Stimulated activated CD8-positive, alpha-beta memory T cell treated with anti-CD3 and anti-CD28 coated beads, Interleukin-7, amount 100 ng/mL, for 4 hours (primary cell): ENCODE data around the gene MAPK8IP2.

Experiments
- DNase-seq, 2 donors: peaks; one replicate each; pipeline ENCODE4 v3.0.0-alpha.2; 2020; ENCODE audit warnings: low read depth in 2 of 2

The MAPK8IP2 gene

GRCh38 chr22:50600538-50600937, at the start of gene MAPK8IP2:
Gene MAPK8IP2 (plus strand): TSS chr22:50600793. CDS start chr22:50600819, 26 bp downstream.
- no peak for DNase-seq

- DNase-seq = no peak
These were observed 49.3 kb upstream of the MAPK8IP2 start for GRCh38 chr22:50551160-50551752.

DNA sequence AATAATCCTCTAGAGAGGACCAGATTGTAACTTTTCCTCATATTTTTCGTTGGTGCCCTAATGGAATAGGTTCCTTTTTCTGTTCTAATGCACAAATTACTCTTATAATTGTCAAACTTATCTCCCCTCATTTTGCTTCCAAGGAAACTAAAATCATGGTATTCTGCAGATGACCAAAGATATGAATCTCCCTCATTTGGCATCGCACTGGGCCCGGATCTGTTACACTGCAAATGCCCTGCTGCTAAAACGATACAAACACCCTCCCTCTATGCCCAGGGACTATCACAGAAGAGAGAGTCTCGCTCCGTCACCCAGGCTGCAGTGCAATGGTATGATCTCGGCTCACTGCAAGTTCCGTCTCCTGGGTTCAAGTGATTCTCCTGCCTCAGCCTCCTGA, 47.3 kb upstream of the MAPK8IP2 start:
- no peak for DNase-seq

- no peak for DNase-seq
These were observed 43.9 kb upstream of the MAPK8IP2 start for GRCh38 chr22:50556703-50557102.

- DNase-seq = no peak
These were observed 40.6 kb upstream of the MAPK8IP2 start for GRCh38 chr22:50560034-50560433.

DNA sequence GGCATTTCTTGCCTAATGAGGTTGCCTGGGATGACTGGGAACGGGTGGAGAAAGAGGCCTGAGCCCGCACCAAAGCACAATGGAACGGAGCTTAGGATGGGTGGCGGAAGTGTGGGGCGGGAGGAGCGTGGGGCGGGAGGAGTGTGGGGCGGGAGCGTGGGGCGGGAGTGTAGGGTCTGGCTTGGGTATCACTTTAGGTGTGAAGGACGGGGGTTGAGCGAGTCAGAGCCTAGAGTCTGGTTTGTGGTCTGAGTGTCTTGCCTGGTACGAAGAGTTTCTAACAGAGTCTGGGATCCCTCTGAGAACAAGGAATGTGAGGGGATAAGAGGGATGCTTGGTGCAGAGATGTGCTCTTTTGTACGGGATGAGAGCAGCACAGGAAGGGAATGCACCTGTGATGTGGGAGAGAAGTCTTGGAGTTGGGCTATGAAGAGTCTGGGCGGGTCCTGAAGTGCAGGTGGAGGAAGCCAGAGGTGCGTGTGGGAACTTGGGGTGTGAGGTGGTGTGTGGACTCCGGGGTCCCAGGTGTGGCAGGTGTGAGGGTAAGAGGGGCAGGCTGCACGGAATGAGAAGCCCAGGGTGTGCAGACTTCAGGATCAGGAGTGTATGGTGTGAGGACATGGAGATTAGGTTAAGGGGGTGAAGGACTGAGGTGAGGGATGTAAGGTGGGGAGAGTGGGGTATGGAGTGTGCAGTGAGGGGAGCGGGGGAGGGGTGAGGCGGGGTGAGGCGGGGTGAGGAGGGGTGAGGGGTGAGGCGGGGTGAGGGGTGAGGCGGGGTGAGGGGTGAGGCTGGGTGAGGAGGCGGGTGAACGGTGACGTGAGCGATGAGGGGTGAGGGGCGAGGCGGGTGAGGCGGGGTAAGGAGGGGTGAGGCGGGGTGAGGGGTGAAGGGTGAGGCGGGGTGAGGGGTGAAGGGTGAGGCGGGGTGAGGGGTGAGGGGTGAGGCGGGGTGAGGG, 38.9 kb upstream of the MAPK8IP2 start:
- DNase-seq = no peak

DNA sequence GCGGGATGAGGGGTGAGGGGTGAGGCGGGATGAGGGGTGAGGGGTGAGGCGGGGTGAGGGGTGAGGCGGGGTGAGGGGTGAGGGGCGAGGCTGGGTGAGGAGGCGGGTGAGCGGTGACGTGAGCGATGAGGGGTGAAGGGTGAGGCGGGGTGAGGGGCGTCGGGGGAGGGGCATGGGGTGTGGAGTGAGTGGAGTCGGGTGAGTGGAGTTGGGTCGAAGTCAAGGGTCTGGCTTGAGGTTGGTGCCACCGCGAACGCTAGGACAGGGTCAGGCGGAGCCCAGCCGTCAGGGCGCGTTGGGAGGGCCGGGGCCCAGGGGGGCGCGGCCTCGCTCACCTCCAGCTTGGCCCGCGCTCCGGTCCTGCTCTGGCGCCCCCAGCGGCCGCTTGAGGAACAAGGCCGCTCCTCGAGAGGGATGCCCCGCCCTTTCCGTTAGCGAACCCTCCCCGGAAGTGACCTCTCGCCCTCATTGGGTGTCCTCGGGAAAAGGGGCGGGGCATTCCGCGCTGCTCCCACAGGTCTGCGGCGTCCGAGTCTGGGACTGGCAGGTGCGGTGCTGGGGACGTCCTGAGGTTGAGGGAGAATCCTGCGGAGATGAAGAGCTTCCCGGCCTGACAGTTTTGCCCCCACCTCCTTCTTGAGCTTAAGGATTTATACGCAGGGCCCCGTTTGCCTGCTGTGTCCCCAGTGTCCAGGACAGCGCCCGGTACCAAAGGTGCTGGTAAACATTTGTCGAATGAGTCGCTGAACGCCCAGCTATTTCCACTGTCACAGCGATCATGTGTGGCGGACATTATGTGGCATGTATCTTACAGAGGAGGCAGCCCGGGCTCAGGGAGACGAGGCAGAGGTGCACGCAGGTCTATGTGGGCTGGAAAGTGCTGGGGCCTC, 37.8 kb upstream of the MAPK8IP2 start, which contains the start of gene SYCE3:
TSS of gene SYCE3 (minus strand) at position 397 of the 890 bp plus-strand sequence. CDS start 6,514 bp downstream, outside the sequence.
- DNase-seq = peak; percentile 92 to 93

GRCh38 chr22:50563413-50564160, 37.0 kb upstream of the MAPK8IP2 start:
- no peak for DNase-seq

DNA sequence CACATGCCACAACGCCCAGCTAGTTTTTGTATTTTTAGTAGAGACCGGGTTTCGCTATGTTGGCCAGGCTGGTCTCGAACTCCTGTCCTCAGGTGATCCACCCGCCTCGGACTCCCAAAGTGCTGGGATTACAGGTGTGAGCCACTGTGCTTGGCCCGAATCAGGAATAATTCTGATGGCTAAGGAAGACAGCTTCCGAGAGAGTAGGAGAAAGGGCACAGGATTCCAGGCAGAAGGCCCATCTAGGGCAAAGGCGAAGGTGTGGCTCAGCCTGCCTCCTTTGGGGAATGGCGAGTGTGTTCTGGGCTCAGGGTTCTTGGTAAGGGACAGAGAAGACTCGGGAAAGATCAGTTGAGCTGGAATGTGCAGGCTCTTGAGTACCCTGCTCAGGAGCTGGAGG, 36.3 kb upstream of the MAPK8IP2 start:
- no peak for DNase-seq

- DNase-seq = no peak
These were observed 32.8 kb upstream of the MAPK8IP2 start for GRCh38 chr22:50567721-50568252.

- DNase-seq = no peak
These were observed 32.0 kb upstream of the MAPK8IP2 start for GRCh38 chr22:50568626-50569025.

GRCh38 chr22:50569041-50569459, 31.5 kb upstream of the MAPK8IP2 start:
- DNase-seq = no peak

DNA sequence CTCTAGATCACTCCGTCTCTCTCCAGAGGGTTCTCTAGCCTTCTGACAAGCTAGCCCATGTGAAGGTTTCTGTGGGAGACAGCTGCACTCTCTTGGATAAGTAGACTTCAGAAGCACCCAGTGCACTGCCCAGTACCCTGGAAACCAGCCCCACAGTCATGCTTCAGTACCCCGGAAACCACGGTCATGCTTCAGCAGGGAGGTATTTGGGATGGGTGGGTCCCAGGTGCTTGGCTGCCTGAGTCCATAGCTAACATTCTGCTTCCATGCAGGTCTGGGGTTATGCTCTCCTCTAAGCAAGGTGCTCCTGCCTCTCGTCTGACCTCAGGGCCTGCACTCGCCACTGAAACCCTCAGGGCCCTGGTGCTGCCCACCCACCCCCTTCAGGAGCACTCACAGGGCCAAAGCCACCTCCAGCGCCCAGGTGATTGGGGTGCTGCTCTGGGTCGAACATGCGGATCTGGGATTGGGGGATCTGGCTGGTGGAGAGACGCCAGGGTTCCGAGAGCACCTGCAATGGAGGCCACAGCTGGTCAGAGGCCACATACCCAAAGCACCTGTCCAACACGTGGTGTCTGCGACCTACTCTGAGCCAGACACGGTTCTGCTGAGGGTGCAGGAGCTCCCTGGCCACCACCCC, 30.6 kb upstream of the MAPK8IP2 start:
- no peak for DNase-seq

DNA sequence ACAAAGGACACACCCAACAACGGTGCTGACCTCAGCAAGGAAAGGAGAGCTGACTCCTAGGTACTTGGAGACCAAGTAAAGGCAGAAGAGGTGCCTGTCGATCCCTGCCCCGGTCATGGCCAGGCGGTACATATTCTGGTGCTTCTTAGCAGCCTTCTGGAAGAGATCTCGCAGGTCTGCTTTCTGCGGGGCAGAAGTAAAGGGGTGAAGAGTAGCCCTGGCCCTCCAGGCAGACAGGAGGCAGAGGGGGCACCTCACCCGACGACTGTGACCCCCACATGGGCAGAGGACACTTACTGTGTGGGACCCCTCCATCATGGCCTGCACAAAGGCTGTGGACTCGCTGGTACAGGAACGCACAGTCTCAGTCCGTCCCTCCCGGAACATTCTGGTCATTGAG, 29.7 kb upstream of the MAPK8IP2 start:
- no peak for DNase-seq

DNA sequence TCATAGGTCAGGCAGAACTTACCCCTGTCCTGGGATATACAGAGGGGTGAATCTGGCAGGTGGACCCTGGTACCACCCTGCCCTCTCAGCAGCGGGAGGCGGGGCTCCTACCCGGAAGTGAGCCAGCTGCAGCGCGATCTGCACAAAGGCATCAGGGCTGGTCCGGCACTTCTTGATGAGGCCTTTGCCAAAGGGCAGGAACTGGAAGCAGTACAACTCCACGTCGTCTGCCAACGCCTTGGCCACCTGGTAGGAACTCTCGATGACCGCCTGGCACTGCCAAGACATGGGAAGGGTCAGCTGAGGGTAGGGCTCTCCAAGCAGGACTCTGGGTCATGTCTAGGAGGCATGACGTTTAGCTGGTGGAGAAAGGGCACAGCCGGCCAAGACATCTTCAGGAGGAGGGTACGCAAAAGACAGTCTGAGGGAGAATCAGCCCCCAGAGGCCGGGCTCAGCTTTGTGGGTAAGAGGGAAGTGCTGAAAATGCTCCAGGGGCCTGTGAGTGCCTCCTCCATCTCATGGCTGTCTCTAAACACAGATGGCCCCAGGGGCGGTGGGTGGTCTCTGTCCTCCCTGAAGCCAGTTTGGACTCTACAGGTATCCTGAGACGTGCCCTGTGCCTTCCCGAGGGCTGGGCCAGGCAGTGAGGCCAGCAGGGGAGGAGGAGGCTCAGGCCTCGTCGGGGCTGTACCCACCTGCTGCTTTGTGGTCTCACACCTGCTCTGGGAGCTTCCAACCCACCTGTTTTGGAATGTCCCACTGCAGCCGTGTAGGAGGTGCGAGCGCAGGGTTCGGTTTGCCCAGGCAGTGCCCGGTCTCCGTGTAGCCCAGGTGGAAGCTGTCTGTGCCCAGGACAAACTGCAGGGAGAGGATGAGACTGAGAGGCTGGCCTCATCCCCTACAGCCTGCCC, 29.1 kb upstream of the MAPK8IP2 start:
- DNase-seq = no peak

DNA sequence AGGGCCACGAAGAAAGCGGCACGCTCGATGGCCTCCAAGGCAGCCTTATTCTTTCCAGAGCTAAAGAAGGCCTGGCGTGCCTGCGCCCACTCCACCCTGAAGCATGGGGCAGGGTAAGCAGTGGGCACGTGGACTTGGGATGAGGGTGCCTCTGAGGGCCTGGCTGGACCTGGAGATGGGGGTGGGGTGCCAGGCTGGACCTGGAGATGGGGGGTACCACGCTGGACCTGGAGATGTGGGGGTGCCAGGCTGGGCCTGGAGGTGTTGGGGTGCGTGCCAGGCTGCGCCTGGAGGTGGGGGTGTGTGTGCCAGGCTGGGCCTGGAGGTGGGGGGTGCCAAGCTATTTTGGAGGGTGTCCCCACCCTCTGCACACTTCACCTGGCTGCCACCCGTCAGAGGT, 27.6 kb upstream of the MAPK8IP2 start:
- no peak for DNase-seq

DNA sequence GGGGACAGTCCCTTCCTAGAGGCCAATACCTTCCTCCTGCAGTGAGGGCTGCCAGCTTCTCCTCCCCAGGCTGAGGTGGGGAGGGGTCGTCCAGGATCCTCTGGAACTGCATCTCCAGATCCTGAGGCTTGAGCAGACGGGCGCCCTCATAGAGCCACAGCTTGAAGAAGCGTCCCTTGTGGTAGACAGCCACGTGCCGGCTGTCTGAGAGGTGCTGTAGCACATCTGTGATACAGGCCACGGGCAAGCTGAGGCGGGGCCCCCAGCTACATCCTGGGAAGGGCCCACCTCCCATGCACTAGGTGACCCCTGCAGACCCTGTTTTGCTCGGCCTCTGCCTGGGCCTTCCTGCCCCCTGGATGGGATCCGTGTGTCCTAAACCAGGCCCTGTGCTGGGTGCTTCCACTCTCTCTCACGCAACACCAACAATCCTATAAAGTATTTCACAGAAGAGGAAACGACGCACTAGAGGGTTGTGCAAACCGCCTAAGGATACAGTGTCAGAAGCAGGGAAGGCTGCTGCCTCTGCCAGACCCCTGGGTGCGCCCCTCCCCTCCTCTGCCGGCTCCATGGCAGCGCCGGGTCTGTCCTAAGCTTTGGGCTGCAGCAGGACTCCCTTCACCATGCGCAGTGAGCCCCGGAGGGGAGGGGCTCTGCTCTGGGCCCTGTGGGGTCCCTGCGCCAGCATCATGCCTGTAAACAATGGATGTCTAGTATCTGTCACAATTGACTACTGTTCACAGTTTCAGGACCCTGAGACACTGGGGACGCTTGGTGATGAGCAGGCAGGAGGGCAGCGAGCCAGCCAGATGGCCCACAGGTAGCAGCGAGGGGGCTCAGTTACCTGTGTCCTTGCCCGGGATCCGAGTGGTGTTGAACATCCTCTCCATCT, 26.9 kb upstream of the MAPK8IP2 start:
- no peak for DNase-seq

DNA sequence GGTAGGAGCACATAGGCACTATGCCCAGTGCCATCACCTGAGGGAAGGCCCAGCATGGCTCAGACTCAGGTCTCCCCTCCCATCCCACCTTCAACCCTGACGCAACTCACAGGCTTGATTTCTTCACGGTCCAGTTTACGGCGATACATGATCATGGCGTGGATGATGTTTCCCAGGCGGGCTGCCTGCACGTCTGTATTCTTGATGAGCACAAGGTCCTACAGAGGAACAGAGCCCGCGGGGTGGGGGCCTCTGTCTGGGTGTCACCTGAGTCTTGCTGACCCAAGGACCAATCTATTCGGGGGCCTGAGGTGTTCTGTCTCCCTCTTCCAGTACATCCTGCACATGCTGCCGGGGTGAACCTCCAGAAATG, 26.2 kb upstream of the MAPK8IP2 start:
- DNase-seq = no peak
